ENCODE data around the gene TFAP2C.

- TF ChIP-seq TEAD4 (CRISPR knock-in tag; IDR thresholded peaks at IDR 0.05): no peak
- TF ChIP-seq CTCF (IDR thresholded peaks at IDR 0.05): no peak; the same call in 1 of the 2 replicates
- TF ChIP-seq TCF7 (CRISPR knock-in tag; IDR thresholded peaks at IDR 0.05; ENCODE audit: low read depth): no peak
- TF ChIP-seq ZNF317 (CRISPR knock-in tag; IDR thresholded peaks at IDR 0.05; ENCODE audit: borderline replicate concordance, low read depth): no peak
- no peak for TF ChIP-seq FOXJ3 (CRISPR knock-in tag; IDR thresholded peaks at IDR 0.05; ENCODE audit: borderline replicate concordance)
- no peak for TF ChIP-seq ZNF425 (CRISPR knock-in tag; conservative IDR thresholded peaks at IDR 0.05)
- TF ChIP-seq ZNF416 (CRISPR knock-in tag; IDR thresholded peaks at IDR 0.05): no peak
- no peak for TF ChIP-seq MAX (CRISPR knock-in tag; IDR thresholded peaks at IDR 0.05)
- no peak for TF ChIP-seq USF2 (CRISPR knock-in tag; IDR thresholded peaks at IDR 0.05)
- TF ChIP-seq ZSCAN18 (CRISPR knock-in tag; IDR thresholded peaks at IDR 0.05): no peak
- peak; percentile 58; the same call in 1 of the 2 replicates for TF ChIP-seq E2F5 (CRISPR knock-in tag; IDR thresholded peaks at IDR 0.05)
- TF ChIP-seq PREB (CRISPR knock-in tag; IDR thresholded peaks at IDR 0.05; ENCODE audit: borderline replicate concordance): no peak
These were observed 1.6 kb downstream of the TFAP2C start for GRCh38 chr20:56630506-56631317.
